GM12872 (cell line): ENCODE data around the gene HOTAIR.

Source experiments
- TF ChIP-seq, protein P1 (sequence below): IDR thresholded peaks from 3 replicates; pipeline ENCODE4 v1.5.1; 2011; ENCODE audit warnings: low read depth, mild to moderate bottlenecking, low read length, moderate library complexity; ENCODE audit not compliant: insufficient read depth

Gene HOTAIR

DNA sequence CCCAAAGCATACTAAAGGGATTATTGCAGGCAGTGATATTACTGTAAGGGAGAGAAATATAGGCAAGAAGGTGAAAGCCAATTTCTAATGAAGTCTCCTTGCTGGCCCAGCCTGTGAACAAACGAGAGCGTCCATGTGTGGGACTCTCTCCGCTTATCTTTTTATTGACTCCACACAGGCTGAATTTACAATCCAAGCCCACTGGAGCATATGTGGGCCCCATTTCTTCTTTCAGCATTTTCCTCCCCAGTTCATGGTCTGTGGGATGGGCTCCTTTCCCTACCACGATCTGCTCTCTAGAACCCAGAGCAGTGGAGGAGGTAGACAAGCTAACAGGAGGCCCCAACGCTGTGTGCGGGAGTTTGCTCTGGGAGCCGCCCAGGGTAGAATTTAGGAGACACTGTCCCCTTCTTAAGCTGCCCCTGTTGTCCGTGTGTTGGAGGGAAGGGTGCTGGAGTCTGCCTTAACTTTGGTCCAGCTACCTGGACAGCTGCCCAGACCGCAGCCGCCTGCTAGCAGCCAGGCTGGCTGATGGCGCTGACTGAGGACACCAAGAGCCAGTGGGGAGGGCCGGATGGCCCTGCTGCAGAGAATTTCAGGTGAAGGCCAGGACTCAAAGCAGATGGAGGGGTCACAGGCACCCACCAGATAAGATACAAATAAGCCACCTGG lies 5.0 kb downstream of the HOTAIR start:
- TF ChIP-seq, protein P1, sequence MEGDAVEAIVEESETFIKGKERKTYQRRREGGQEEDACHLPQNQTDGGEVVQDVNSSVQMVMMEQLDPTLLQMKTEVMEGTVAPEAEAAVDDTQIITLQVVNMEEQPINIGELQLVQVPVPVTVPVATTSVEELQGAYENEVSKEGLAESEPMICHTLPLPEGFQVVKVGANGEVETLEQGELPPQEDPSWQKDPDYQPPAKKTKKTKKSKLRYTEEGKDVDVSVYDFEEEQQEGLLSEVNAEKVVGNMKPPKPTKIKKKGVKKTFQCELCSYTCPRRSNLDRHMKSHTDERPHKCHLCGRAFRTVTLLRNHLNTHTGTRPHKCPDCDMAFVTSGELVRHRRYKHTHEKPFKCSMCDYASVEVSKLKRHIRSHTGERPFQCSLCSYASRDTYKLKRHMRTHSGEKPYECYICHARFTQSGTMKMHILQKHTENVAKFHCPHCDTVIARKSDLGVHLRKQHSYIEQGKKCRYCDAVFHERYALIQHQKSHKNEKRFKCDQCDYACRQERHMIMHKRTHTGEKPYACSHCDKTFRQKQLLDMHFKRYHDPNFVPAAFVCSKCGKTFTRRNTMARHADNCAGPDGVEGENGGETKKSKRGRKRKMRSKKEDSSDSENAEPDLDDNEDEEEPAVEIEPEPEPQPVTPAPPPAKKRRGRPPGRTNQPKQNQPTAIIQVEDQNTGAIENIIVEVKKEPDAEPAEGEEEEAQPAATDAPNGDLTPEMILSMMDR: no peak

GRCh38 chr12:53968214-53969127 lies 6.3 kb downstream of the HOTAIR start:
- TF ChIP-seq, protein P1: no peak

DNA sequence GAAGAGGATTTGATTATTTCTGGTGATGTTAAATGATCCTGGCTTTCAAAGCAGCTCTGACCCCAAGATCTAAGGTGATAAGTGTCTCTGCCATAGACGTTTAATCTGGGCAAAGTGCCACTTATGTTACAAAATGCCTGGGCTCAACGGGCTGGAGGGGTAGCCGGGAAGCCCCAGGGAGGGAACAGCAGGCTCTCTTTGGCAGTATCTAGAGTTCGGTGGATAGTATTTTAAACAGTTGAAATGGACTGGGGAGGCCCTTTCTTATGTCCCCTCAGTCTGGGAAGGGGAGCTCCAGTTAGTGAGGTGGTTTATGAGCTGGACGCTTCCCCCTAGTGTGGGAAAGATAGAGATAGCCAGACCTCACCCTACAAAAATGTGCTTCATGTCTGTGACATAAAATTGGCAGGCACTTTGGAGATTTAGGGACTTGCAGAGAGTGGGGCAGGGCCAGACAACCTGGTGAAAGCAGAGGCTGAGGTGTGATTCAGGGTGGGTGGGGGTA lies 7.3 kb downstream of the HOTAIR start:
- TF ChIP-seq, protein P1: no peak

GRCh38 chr12:53966385-53967133 lies 8.2 kb downstream of the HOTAIR start:
- TF ChIP-seq, protein P1: no peak

DNA sequence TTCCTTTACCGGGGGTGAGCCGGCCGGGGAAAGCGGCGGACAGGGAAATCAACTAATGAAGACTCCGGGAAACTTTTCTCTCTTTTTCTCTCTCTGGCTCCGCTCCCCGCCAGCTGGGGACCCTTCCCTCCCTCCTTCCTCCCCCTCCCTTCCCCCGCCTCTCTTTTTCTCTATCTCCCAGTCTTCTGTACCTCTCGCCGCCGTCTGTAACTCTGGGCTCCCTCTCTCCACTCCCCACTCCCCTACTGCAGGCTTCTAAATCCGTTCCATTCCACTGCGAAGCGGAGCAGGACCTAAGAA lies 8.7 kb downstream of the HOTAIR start:
- TF ChIP-seq, protein P1: no peak

GRCh38 chr12:53965281-53966084 lies 9.3 kb downstream of the HOTAIR start:
- TF ChIP-seq, protein P1: no peak
